Transverse colon (tissue), 4 donors: Measurements from ENCODE around the gene GABRG3. TPM values are rescaled to one million over a fixed set of nuclear protein-coding genes. Genes with fewer than 3 reads are reported as not detected.

Experiments
- DNase-seq: peaks from one replicate; pipeline ENCODE4 v3.0.0-alpha.2; 2019
- H3K27ac ChIP-seq, 4 donors: fragments of 200-600 bp; sonication (generic); 2 replicates each; pipeline ENCODE4 v1.5.1; 2016 to 2018; ENCODE audit warnings: inconsistent platforms in 4 of 4
- H3K27me3 ChIP-seq: fragments of 200-600 bp; sonication (generic); 2 replicates; pipeline ENCODE4 v1.5.1; 2017; ENCODE audit warnings: inconsistent platforms
- H3K36me3 ChIP-seq, 4 donors: fragments of 200-600 bp; sonication (generic); 2 replicates each; pipeline ENCODE4 v1.5.1; 2017 to 2019; ENCODE audit warnings: inconsistent platforms in 4 of 4
- H3K4me1 ChIP-seq, 4 donors: fragments of 200-600 bp; sonication (generic); 2 replicates each; pipeline ENCODE4 v1.5.1; 2017 to 2020; ENCODE audit warnings: inconsistent platforms in 4 of 4
- H3K4me3 ChIP-seq, 4 donors: fragments of 200-600 bp; sonication (generic); 1 replicate in 1 of 4; 2 replicates in 3 of 4; pipeline versions ENCODE4 v1.5.1 to v1.6.1; 2017 to 2019; ENCODE audit warnings: inconsistent platforms in 4 of 4
- H3K9me3 ChIP-seq, 2 donors: fragments of 200-600 bp; sonication (generic); 2 replicates each; pipeline ENCODE4 v1.5.1; 2017 to 2019; ENCODE audit warnings: inconsistent platforms in 2 of 2
- CTCF ChIP-seq, 5 experiments: fragments of 200-600 bp in 3 of 5; fragments of 450-650 bp in 2 of 5; sonication (generic) in 3 of 5; IDR thresholded peaks; 1 replicate in 2 of 5; 2 replicates in 3 of 5; pipeline ENCODE4 v1.5.1; 2016 to 2017; ENCODE audit warnings: antibody characterized with exemption in 5 of 5, inconsistent platforms in 3 of 5, mild to moderate bottlenecking in 2 of 5, moderate library complexity in 1 of 5
- EP300 ChIP-seq: sonication (generic); formaldehyde crosslinking; IDR thresholded peaks from one replicate; pipeline ENCODE4 v1.6.1; 2017; ENCODE audit warnings: antibody characterized with exemption, low read depth
- POLR2A ChIP-seq: fragments of 450-650 bp; IDR thresholded peaks from one replicate; pipeline ENCODE4 v1.6.1; 2016; ENCODE audit warnings: antibody characterized with exemption, mild to moderate bottlenecking, moderate library complexity
- POLR2AphosphoS5 ChIP-seq, 3 donors: sonication (generic); formaldehyde crosslinking; IDR thresholded peaks; one replicate each; pipeline ENCODE4 v1.6.1; 2016; ENCODE audit warnings: antibody characterized with exemption in 3 of 3
- WGBS, 2 donors: methylation state at CpG; one replicate each; pipeline ENCODE4 v1.1.5; 2018; ENCODE audit warnings: low coverage in 1 of 2; 5-methylcytosine and 5-hydroxymethylcytosine counted together
- in situ Hi-C, 4 donors: fragments of 200-750 bp; cut with MboI; loops; one replicate each; pipeline versions ENCODE4 v1.15.0 to v1.15.1; 2017; ENCODE audit warnings: low sequenced_read_pairs in 3 of 4, low pct_ligation_motif_present in 1 of 4, low pct_unique_long_range_greater_than_20kb in 1 of 4
- intact Hi-C: fragments of 100-400 bp; cut with DNase I; formaldehyde crosslinking; loops from one replicate; pipeline ENCODE4 v1.15.1; 2023; ENCODE audit warnings: low total_unique reads
- total RNA-seq, 4 donors: library from RNA; depleted of rRNA; stranded (reverse); fragments of >200 nt; gene quantifications; one replicate each; pipeline ENCODE4 v1.1.0, GENCODE V29; 2016

Gene GABRG3
- total RNA-seq, 4 donors from 2014 or later: not detected

GRCh38 chr15:27491666-27492621 is 521.0 kb downstream of the GABRG3 start:
- Histone ChIP-seq H3K4me3 (no peak overlapping the region), H3K36me3 (no peaks in the 10 kb centered on the region), H3K27ac (no peak overlapping the region), H3K9me3 (no peaks in the 10 kb centered on the region), H3K4me1 (no peaks in the 10 kb centered on the region), H3K27me3 (no peaks in the 10 kb centered on the region)
- no peak for DNase-seq
- intact Hi-C loops: no loop called here
- in situ Hi-C loops: no loop called here
- WGBS, 2 donors: 63 to 68% methylated on average over 9 to 10 of the region's 10 CpGs
- TF ChIP-seq POLR2A (no peak), CTCF (IDR thresholded peaks at IDR 0.05) (no peak), POLR2AphosphoS5 (IDR thresholded peaks at IDR 0.05) (no peak), EP300 (no peak)

GRCh38 chr15:27495963-27496459 is 525.0 kb downstream of the GABRG3 start:
- no peak for TF ChIP-seq CTCF (IDR thresholded peaks at IDR 0.05)
- TF ChIP-seq POLR2AphosphoS5 (IDR thresholded peaks at IDR 0.05): no peak
- TF ChIP-seq POLR2A: no peak
- TF ChIP-seq EP300: no peak
- in situ Hi-C loops (no loop called here), intact Hi-C loops (no loop called here)
- Histone ChIP-seq H3K36me3 (no peaks in the 10 kb centered on the region), H3K27ac (no peak overlapping the region), H3K4me3 (no peak overlapping the region), H3K27me3 (no peaks in the 10 kb centered on the region), H3K4me1 (no peaks in the 10 kb centered on the region), H3K9me3 (peaks cover 0 to 4% of the 10 kb centered on the region in 2 donors)
- DNase-seq: no peak
- 43% methylated on average over 3 of the region's 3 CpGs; no CpG with 5 or more reads in 1 of the 2 donors for WGBS, 2 donors

GRCh38 chr15:27498700-27499099 is 527.7 kb downstream of the GABRG3 start:
- peaks cover 0 to 4% of the 10 kb centered on the region in 2 donors for H3K9me3 ChIP-seq
- H3K36me3 ChIP-seq: no peaks in the 10 kb centered on the region
- intact Hi-C loops: no loop called here
- TF ChIP-seq POLR2AphosphoS5 (IDR thresholded peaks at IDR 0.05) (no peak), POLR2A (no peak), EP300 (no peak), CTCF (IDR thresholded peaks at IDR 0.05) (no peak)
- H3K27ac ChIP-seq: no peak overlapping the region
- no peak overlapping the region for H3K4me3 ChIP-seq
- 97 to 100% methylated on average over 2 to 10 of the region's 10 CpGs for WGBS, 2 donors
- no peaks in the 10 kb centered on the region for H3K27me3 ChIP-seq
- no peak for DNase-seq
- no peaks in the 10 kb centered on the region for H3K4me1 ChIP-seq
- in situ Hi-C loops: no loop called here

GRCh38 chr15:27499191-27499590 is 528.2 kb downstream of the GABRG3 start:
- Histone ChIP-seq H3K4me1 (no peaks in the 10 kb centered on the region), H3K27ac (no peak overlapping the region), H3K4me3 (no peak overlapping the region), H3K9me3 (peaks cover 0 to 4% of the 10 kb centered on the region in 2 donors), H3K36me3 (no peaks in the 10 kb centered on the region), H3K27me3 (no peaks in the 10 kb centered on the region)
- in situ Hi-C loops (no loop called here), intact Hi-C loops (no loop called here)
- TF ChIP-seq POLR2AphosphoS5 (IDR thresholded peaks at IDR 0.05) (no peak), EP300 (no peak), CTCF (IDR thresholded peaks at IDR 0.05) (no peak), POLR2A (no peak)
- 77 to 79% methylated on average over 3 to 4 of the region's 4 CpGs for WGBS, 2 donors
- no peak for DNase-seq
